HG03432 (cell line): ENCODE measurements around the gene ANXA3.
A peak's percentile ranks its signal among the peaks of the same experiment; 100 is the strongest.

Experiments used
- ATAC-seq: cut with Tn5 transposase; IDR thresholded peaks from one replicate; pipeline ENCODE4 v1.9.1; 2021; ENCODE audit warnings: mild to moderate bottlenecking, moderate library complexity; ENCODE audit not compliant: unreplicated experiment

The ANXA3 gene

DNA sequence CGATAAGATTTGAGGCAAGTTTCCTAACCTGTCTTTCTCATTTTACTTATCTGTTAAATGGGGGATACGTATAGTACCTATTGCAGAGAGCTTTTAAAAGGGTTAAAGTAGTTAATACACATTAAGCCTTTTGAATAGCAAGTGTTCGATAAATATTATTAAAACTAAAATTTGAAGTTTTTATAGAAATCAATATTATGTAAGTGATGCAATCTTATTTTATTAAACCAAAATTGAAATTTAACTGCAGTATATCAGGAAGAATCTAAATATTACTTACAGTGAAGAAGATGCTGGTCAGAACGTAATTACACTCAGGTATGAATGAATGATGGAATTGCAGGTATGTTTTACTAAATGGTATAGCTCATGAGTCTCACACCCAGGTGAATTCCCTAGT, 58.0 kb downstream of the ANXA3 start:
- no peak for ATAC-seq

GRCh38 chr4:78610546-78611214, 59.1 kb downstream of the ANXA3 start:
- peak; percentile 43 for ATAC-seq

DNA sequence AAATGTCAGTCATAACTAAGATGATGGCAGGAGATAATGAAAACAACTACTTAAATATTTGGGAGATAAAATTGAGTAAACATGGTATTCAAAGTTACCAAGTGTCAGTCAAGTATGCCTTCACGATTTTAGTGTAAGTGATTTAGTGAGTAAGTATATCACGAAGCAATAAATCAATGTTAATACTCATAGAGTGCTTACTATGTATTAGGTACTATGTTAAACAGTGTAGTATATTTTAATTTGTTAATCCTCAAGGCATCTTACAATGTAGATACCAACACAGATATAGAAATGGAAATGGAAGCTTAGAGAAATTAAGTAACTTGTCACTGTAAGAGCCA, 59.6 kb downstream of the ANXA3 start:
- ATAC-seq, result no peak

DNA sequence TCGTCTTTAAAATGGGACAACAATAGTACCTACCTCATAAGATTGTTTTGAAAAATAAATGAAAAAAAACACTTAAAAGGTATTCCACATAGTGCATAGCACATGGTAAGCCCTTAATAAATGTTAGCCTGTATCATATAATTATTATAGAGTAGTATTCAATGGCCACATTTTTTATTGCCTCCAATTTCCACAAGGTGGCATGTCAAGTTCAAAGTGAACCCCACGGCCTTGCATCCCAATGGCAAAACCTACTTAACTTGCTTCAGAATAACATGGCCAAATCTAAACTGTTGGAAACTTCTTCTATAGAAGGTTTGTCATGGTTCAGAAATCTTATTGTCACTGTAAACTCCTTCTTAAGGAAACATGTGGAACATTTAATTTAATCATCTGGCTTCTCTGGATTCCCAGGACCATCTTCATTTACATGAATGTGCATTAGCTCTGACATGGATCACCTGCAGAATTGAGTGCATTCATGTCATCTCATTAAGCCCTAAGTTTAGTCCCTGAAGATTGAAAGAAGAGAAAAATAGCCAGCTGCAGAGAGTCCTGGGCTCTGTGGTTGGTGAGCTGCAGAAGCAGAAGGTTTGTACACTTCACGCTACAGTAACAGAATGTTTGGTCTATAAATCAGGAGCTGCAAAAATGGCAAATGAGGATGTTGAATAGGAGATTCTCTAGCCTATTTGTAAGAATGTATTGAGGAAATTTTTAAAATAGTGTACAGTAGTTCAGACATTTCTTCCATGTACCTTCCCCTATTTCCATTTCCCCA, 61.0 kb downstream of the ANXA3 start:
- peak; percentile 27 for ATAC-seq

GRCh38 chr4:78613522-78614321, 62.2 kb downstream of the ANXA3 start:
- ATAC-seq, result peak; percentile 86

- no peak for ATAC-seq
Measured at GRCh38 chr4:78616046-78616498, 64.5 kb downstream of the ANXA3 start.

DNA sequence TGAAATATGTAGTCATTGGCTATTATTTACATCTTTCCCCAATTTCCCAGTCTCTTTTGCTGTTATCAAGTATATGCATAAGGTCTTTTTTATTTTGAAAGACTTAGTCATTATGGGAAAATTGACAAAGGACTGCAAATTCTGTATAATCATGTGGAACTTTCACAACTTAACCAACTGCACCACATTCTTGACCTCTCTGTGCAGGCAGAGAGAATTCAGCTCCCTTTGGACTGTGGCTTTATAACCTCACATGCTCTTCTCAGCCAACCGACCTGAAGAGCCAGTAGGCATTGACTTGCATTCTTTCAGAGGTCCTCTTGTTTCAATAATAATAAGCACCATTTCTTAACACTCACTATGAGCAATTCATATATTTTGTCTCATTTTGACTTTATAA, 66.9 kb downstream of the ANXA3 start:
- no peak for ATAC-seq

GRCh38 chr4:78621395-78621794, 69.8 kb downstream of the ANXA3 start:
- no peak for ATAC-seq

DNA sequence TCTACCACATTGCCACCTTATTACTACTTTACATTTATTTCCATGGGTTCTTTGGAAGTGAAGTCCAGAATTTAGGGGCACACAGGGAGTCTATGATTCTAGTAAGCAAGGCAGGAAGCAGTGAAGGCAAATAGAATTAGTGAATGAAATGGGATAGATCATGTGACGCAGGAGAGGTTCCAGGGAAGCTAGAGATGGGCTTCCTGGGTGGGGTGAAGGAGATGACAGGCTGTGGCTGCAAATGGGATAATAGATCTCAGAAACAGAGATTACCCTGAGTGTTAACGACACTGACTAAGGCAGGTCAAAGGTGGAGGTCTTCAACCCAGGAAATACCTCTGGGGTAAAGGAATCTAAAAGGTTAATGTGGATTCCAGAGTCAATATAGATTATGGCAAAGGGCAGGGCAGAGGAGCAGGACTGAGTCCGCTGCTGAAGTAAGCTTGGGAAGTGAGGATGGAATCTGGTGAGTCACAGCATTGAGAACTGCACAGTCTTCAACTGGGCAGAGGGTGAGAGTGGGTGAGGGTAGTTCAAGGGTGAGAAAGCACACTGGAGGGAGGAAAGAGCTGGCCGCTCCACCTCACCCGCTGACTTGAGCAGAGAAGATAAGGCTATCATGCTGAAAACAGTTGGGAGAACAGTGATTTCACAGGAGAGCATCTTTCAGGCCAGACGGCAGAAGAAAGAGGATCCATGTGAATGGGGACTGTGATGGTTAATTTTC, 70.8 kb downstream of the ANXA3 start:
- no peak for ATAC-seq

DNA sequence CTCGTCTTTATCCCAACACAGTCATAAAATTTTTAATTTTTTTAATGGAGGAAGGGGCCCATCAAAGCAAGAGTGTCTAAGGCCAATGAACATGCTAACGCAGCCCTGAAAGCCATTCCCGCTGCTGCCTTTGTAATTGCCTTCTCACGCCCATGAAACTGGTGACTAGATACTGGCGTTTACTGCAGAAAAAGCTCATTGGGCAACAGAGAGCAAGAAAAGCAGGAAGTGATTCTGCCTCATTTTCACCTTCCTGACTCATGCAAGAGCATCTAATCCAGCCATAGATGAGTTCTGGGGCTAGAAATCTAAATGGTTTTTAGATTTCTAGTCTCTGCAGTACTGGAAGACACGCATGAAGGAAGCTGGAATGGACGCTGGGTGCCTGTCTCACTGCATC, 72.5 kb downstream of the ANXA3 start:
- no peak for ATAC-seq

DNA sequence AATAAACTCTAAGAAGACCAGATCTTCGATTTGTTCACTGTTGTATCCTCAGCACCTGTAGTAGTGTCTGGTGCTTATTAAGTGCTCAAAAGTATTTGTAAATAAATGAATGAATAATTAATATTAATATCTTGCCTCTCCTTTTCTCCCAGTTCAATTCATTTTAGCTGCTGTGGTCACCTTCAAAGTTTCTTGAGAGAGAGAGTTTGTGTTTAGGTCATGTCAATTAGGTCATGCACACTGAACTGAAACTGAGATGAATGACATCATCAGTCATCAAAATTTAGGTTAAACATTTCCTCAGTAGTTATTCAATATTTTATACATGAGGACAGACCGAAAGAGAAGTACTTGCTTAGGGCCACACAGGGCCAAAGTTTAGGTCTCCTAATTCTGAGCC, 73.5 kb downstream of the ANXA3 start:
- peak; percentile 54 for ATAC-seq

DNA sequence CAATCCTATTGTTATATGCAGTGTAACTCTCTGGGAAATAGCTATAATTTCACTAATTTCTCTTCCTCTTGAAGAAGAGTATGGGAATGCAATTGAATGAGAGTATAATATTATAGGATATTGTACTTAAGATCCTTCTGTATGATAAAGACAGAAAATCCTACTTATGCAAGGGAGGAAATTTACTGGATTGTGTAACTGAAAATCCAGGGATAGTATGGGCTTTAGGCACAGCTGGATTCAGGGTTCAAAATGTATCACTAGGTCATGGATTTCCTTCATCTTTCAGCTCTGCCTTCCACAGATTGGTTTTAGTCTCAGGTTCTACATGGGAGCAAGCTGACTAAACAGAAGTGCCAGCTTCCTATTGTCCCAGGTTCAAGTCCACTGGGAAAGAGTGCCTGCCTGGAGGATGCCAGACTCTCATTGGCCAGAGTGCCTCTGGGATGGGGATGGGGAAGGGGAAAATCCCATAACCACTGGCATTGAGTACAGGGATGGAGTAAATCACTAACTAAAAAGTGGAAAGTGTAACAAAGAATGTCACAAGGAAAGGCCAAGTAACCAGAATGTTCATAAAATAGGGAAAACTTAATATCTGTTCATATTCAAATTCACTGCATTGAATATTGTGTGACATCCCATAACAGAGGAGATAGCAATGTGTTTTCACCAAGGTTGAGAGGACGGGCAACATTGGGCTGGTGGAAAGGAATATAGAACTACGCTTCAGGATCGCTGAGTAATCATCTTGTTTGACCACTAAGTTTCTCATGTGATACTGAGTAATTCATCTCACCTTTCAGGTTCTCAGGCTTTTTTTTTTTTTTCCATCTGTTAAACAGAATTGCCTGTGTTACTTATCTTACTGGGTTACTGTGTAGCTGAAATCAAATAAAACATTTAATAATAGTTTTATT, 75.7 kb downstream of the ANXA3 start:
- peak; percentile 49 for ATAC-seq

DNA sequence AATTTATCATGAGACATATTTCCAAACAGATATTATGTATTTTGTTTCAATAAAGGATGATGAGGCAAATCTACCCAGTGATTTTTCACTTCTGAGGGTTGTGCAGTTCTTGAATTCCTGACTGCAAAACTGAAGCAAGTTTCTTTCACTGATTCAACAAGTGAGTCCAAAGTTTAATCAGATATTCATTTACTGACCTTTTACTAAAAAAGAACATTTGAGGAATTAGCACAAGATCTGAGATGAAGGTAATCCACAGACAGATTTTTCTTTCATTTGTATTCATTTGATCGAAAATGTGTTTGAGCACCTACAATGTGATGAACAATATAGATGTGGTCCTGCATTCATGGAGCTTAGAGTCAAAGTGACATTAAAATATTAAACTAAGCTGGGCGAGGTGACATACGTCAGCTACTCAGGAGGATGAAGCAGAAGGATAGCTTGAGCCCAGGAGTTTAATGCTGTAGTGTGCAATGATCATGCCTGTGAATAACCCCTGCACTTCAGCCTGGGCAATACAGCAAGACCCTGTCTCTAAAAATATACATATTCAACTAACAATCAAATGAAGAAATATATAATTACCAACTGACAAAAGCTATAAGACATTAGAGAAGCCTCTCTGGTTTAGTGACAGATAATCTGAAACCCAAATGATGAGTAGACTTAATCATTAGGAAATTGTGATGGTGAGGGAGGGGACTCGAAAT, 76.6 kb downstream of the ANXA3 start:
- no peak for ATAC-seq

DNA sequence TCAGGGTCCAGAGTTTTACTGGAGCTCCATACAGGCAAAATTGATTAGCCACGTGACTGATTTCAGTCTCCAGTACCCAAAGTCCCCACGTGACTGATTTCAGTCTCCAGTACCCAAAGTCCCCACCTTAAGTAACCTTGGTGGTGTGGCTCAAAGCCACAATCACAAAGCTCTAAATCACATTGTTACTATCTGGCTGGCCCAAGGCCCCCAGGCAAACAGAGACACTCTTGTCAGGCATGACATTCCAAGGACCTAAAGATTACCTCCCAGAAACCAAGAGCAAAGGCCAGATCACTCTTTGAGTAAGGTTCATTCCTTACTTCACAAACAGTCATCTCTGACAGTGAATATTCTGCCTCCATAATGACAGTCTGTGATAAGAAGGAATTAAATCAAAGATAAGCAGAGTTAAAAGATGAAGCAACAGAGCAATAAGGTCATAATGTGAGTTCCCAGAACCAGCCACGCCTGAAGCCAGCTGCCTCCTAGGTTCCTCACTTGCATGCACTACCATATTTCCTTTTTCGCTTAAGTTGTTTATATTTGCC, 78.5 kb downstream of the ANXA3 start:
- ATAC-seq, result no peak

GRCh38 chr4:78630615-78631014, 79.0 kb downstream of the ANXA3 start:
- no peak for ATAC-seq

GRCh38 chr4:78634011-78634664, 82.6 kb downstream of the ANXA3 start:
- ATAC-seq, result no peak

DNA sequence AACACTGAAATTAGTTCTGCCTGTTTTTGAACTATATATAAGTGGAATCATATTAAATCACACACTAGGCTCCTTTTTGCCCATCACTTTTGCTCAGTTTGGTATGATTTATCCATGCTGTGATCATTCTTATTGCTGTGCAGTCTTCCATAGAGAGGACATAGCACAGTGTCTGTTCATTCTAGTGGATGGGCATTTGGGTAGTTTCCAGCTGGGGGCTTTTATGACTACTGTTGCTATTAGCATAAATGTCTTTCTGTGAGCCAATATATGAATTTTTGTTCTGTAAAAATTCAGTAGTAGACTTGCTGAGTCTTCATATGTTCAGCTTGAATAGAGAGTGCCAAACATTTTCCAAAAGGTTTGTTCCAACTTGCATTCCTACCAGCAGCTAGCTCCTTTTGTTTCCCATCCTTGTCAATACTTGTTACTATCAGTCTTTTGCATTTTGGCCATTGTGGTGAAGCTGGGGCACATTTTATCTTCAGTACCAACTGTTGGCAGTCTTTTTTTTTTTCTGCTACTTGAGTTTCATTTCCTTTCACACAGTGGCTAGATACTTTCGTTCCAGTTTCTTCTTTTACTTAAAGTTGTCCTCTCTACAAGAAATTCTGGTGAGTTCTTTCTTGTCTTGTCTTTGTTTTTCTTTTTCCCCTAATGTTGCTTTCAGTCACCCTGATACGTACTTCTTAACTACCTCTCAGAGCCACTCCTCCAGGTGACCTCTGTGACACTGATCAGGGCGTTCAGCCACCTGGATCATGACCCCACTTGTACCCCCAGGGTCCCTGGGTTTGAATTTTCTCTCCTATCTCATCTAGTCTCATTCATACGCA, 87.0 kb downstream of the ANXA3 start:
- peak; percentile 88 for ATAC-seq

GRCh38 chr4:78640714-78641113, 89.1 kb downstream of the ANXA3 start:
- no peak for ATAC-seq
